Endothelial cell of umbilical vein (primary cell): Measurements from ENCODE around the gene FIGNL2. TPM values are rescaled to one million over a fixed set of nuclear protein-coding genes. Genes with fewer than 3 reads are reported as not detected.

Experiments
- BruUV-seq: library from RNA; stranded (reverse); fragments of 400-500 nt; replicated peaks from 2 replicates; lab custom pipeline; 2021; lab: Mats Ljungman, UMichigan
- CTCF ChIA-PET: fragments of 300-600, 350-600 bp; sonication (Branson Sonifier 250); formaldehyde crosslinking; loops from one replicate; lab custom pipeline; 2021; ENCODE audit warnings: antibody characterized with exemption, inconsistent platforms; lab: Charles Lee
- POLR2A ChIA-PET: fragments of 300-600, 350-600 bp; sonication (Branson Sonifier 250); formaldehyde crosslinking; loops from one replicate; lab custom pipeline; 2021; ENCODE audit warnings: antibody characterized with exemption, inconsistent platforms; lab: Charles Lee
- DNase-seq: peaks from one replicate; pipeline ENCODE4 v3.0.0-alpha.2; 2011; ENCODE audit warnings: low read depth, low spot score
- FAIRE-seq: peaks from 2 replicates; lab custom pipeline; 2011; peaks lifted over from hg19 to GRCh38; lab: Jason Lieb, UNC
- H2AFZ ChIP-seq: 2 replicates; pipeline ENCODE4 v1.6.0; 2012; ENCODE audit warnings: low read depth, low read length, control low read depth, inconsistent platforms
- H3K27ac ChIP-seq: 2 replicates; pipeline ENCODE4 v1.5.1; 2011; ENCODE audit warnings: low read depth, mild to moderate bottlenecking, control low read depth, low read length, moderate library complexity; ENCODE audit not compliant: insufficient read depth
- H3K27me3 ChIP-seq, 2 experiments: 2 replicates each; pipeline versions ENCODE4 v1.6.0 to v1.6.1; 2011; ENCODE audit warnings: low read length in 2 of 2, mixed read lengths in 1 of 2; ENCODE audit not compliant: control insufficient read depth in 2 of 2, insufficient read depth in 2 of 2
- H3K36me3 ChIP-seq, 2 experiments: 2 replicates in 1 of 2; 3 replicates in 1 of 2; pipeline ENCODE4 v1.5.1; 2011; ENCODE audit warnings: low read length in 2 of 2, mild to moderate bottlenecking in 1 of 2, moderate library complexity in 1 of 2; ENCODE audit not compliant: control insufficient read depth in 2 of 2, insufficient read depth in 2 of 2; ENCODE audit errors: extremely low read depth in 1 of 2
- H3K4me1 ChIP-seq: 3 replicates; pipeline ENCODE4 v1.5.1; 2011; ENCODE audit warnings: mild to moderate bottlenecking, low read length; ENCODE audit not compliant: control insufficient read depth, insufficient read depth; ENCODE audit errors: extremely low read depth
- H3K4me2 ChIP-seq: 2 replicates; pipeline ENCODE4 v1.6.1; 2011; ENCODE audit warnings: low read length, control low read depth, mixed read lengths; ENCODE audit not compliant: insufficient read depth
- H3K4me3 ChIP-seq, 3 experiments: fragments of 200-600 bp in 1 of 3; sonication (generic), shearing (Covaris generic) in 1 of 3; replicated peaks in 1 of 3; 2 replicates each; pipeline ENCODE4 v1.5.1; 2011 to 2016; ENCODE audit warnings: control low read depth in 3 of 3, low read length in 3 of 3, mild to moderate bottlenecking in 2 of 3, inconsistent platforms in 1 of 3, low read depth in 1 of 3, moderate library complexity in 1 of 3; ENCODE audit not compliant: insufficient read depth in 1 of 3
- H3K79me2 ChIP-seq: 2 replicates; pipeline ENCODE4 v1.6.0; 2012; ENCODE audit warnings: low read length, inconsistent platforms; ENCODE audit not compliant: control insufficient read depth, insufficient read depth
- H3K9ac ChIP-seq: replicated peaks from 2 replicates; pipeline ENCODE3; 2011; ENCODE audit warnings: low read length, control low read depth; ENCODE audit not compliant: insufficient read depth; ENCODE audit errors: extremely low read depth
- H3K9me1 ChIP-seq: replicated peaks from 3 replicates; pipeline ENCODE4 v1.6.0; 2011; ENCODE audit warnings: mild to moderate bottlenecking, low read length; ENCODE audit not compliant: control insufficient read depth, insufficient read depth; ENCODE audit errors: extremely low read depth
- H3K9me3 ChIP-seq: replicated peaks from 2 replicates; pipeline ENCODE4 v1.5.1; 2012; ENCODE audit warnings: low read length, inconsistent platforms; ENCODE audit not compliant: control insufficient read depth, insufficient read depth
- H4K20me1 ChIP-seq: replicated peaks from 2 replicates; pipeline ENCODE3; 2011; ENCODE audit warnings: mild to moderate bottlenecking, low read length; ENCODE audit not compliant: control insufficient read depth, insufficient read depth; ENCODE audit errors: extremely low read depth
- CTCF ChIP-seq, 2 donors: IDR thresholded peaks; 1 replicate in 1 of 2; 2 replicates in 1 of 2; pipeline ENCODE4 v1.5.1; 2011; ENCODE audit warnings: low read length in 2 of 2, mild to moderate bottlenecking in 2 of 2, moderate library complexity in 2 of 2, control low read depth in 1 of 2, inconsistent platforms in 1 of 2, low read depth in 1 of 2; ENCODE audit not compliant: insufficient read depth in 1 of 2; ENCODE audit errors: extremely low read depth in 1 of 2
- EZH2 ChIP-seq: IDR thresholded peaks from 2 replicates; pipeline ENCODE4 v1.6.1; 2012; ENCODE audit warnings: borderline replicate concordance, low read depth, mild to moderate bottlenecking, moderate library complexity, low read length, inconsistent platforms; ENCODE audit not compliant: severe bottlenecking
- FOS ChIP-seq: IDR thresholded peaks from 2 replicates; pipeline ENCODE4 v1.6.1; 2011; ENCODE audit warnings: mild to moderate bottlenecking, low read length, moderate library complexity, borderline replicate concordance; ENCODE audit not compliant: insufficient read depth
- GATA2 ChIP-seq: IDR thresholded peaks from 2 replicates; pipeline ENCODE4 v1.7.0; 2011; ENCODE audit warnings: low read depth, mild to moderate bottlenecking, moderate library complexity, mixed read lengths, low read length; ENCODE audit not compliant: insufficient read length, insufficient read depth
- JUN ChIP-seq: IDR thresholded peaks from 2 replicates; pipeline ENCODE4 v1.6.1; 2011; ENCODE audit warnings: borderline replicate concordance, low read depth; ENCODE audit not compliant: insufficient read length, insufficient read depth
- MAX ChIP-seq: IDR thresholded peaks from 2 replicates; pipeline ENCODE4 v1.6.1; 2011; ENCODE audit not compliant: insufficient read depth, insufficient read length
- MYC ChIP-seq: IDR thresholded peaks from one replicate; pipeline ENCODE4 v1.6.1; 2011; ENCODE audit warnings: mild to moderate bottlenecking, low read depth, low read length
- POLR2A ChIP-seq: IDR thresholded peaks from 2 replicates; pipeline ENCODE4 v1.6.1; 2012; ENCODE audit warnings: low read depth, mild to moderate bottlenecking, control low read depth, low read length
- POLR2AphosphoS5 ChIP-seq: IDR thresholded peaks from 2 replicates; pipeline ENCODE4 v1.6.1; 2012; ENCODE audit warnings: low read depth, mild to moderate bottlenecking, control low read depth, low read length, moderate library complexity; ENCODE audit not compliant: insufficient read depth
- dilution Hi-C: fragments of 300-500 bp; cut with MboI; formaldehyde crosslinking; loops from one replicate; pipeline ENCODE4 v1.15.0; 2019; ENCODE audit warnings: low sequenced_read_pairs; ENCODE audit not compliant: extremely low pct_ligation_motif_present
- intact Hi-C: fragments of 100-400 bp; cut with micrococcal nuclease; formaldehyde crosslinking; loops from one replicate; pipeline ENCODE4 v1.10.0; 2022
- polyA plus RNA-seq, 4 experiments: library from polyadenylated mRNA; depleted of rRNA in 3 of 4; stranded (reverse) in 3 of 4; unstranded in 1 of 4; fragments of >200 nt; gene quantifications; 2 replicates each; pipeline versions ENCODE4 v1.2.1 to v1.2.3, GENCODE V29; 2011 to 2012; ENCODE audit warnings: missing spikeins in 1 of 4
- total RNA-seq: library from RNA; stranded (reverse); gene quantifications from 2 replicates; pipeline ENCODE4 v1.2.3, GENCODE V29; 2021

The FIGNL2 gene
- total and polyA plus RNA-seq, 2 donors (not counting 3 experiments of a cell fraction or from before 2014, with no cell fraction given), result 1.4 to 2.4 TPM

GRCh38 chr12:51834411-51834810, 14.1 kb downstream of the FIGNL2 start:
- POLR2A ChIA-PET, result no interaction called here
- Histone ChIP-seq H3K9me3 (no peaks in the 10 kb centered on the region), H3K27ac (no peak overlapping the region), H3K79me2 (no peaks in the 10 kb centered on the region), H3K4me2 (no peak overlapping the region), H3K4me1 (peaks cover 10% of the 10 kb centered on the region), H3K9me1 (no peaks in the 10 kb centered on the region), H3K27me3 (peaks cover 3 to 17% of the 10 kb centered on the region in 2 experiments), H4K20me1 (no peaks in the 10 kb centered on the region), H3K36me3 (no peaks in the 10 kb centered on the region), H3K9ac (no peak overlapping the region), H3K4me3 (no peak overlapping the region), H2AFZ (no peak overlapping the region)
- intact Hi-C loops (no loop called here), dilution Hi-C loops (no loop called here)
- TF ChIP-seq MAX (no peak), JUN (no peak)
- FAIRE-seq (no peak), DNase-seq (no peak)
- CTCF ChIA-PET, result interaction anchor here (0.6 kb wide), 1 partner anchor 40 kb away, joined by 3 read pairs; no protein-coding TSS in a partner anchor
- BruUV-seq, result no TSS peak

GRCh38 chr12:51833448-51834227, 14.9 kb downstream of the FIGNL2 start:
- no peaks in the 10 kb centered on the region for H4K20me1 ChIP-seq
- intact Hi-C loops, result no loop called here
- H3K4me3 ChIP-seq, result no peak overlapping the region
- H2AFZ ChIP-seq, result no peak overlapping the region
- FAIRE-seq, result no peak
- H3K9me1 ChIP-seq, result no peaks in the 10 kb centered on the region
- no peaks in the 10 kb centered on the region for H3K36me3 ChIP-seq
- no peak overlapping the region for H3K4me2 ChIP-seq
- H3K27me3 ChIP-seq, result peaks cover 3 to 14% of the 10 kb centered on the region in 2 experiments
- no peak for TF ChIP-seq POLR2AphosphoS5
- no peak for TF ChIP-seq EZH2
- TF ChIP-seq GATA2, result no peak
- no peak for TF ChIP-seq MAX
- TF ChIP-seq POLR2A, result no peak
- no peak for TF ChIP-seq JUN
- no peak for TF ChIP-seq FOS
- no peak for TF ChIP-seq CTCF (IDR thresholded peaks at IDR 0.05; ENCODE audit: extremely low read depth in 1 of 2, insufficient read depth in 1 of 2, low read depth in 1 of 2, low read length in 2 of 2)
- no peak for TF ChIP-seq MYC
- peaks cover 10% of the 10 kb centered on the region for H3K4me1 ChIP-seq
- ChIA-PET CTCF (interaction anchor here (0.6 to 2.3 kb wide), 4 partner anchors 10 to 86 kb away, joined by 3 to 18 read pairs (median 4); a partner anchor contains a TSS), POLR2A (no interaction called here)
- H3K27ac ChIP-seq, result no peak overlapping the region
- DNase-seq, result no peak
- no peaks in the 10 kb centered on the region for H3K9me3 ChIP-seq
- no TSS peak for BruUV-seq
- no peak overlapping the region for H3K9ac ChIP-seq
- dilution Hi-C loops, result no loop called here
- no peaks in the 10 kb centered on the region for H3K79me2 ChIP-seq
